Adrenal gland (tissue), 12 donors: Measurements from ENCODE around the gene IKZF4. TPM values are rescaled to one million over a fixed set of nuclear protein-coding genes. Genes with fewer than 3 reads are reported as not detected.
"Not testable (repeated sequence)": the region's sequence is repeated elsewhere in the genome, so short reads cannot be mapped to it uniquely, and the experiment has no call there.

Source experiments
- DNase-seq, 7 donors: peaks; one replicate each; pipeline ENCODE4 v3.0.0-alpha.2; 2019 to 2020
- H3K27ac ChIP-seq, 5 donors: fragments of 200-600 bp; sonication (generic) in 4 of 5; 1 replicate in 3 of 5; 2 replicates in 2 of 5; pipeline versions ENCODE4 v1.5.1 to v1.8.0; 2016 to 2020; ENCODE audit warnings: mild to moderate bottlenecking in 1 of 5
- H3K27me3 ChIP-seq: fragments of 200-600 bp; 2 replicates; pipeline ENCODE4 v1.8.0; 2021
- H3K36me3 ChIP-seq, 2 donors: fragments of 200-600 bp; replicated peaks in 1 of 2; 1 replicate in 1 of 2; 2 replicates in 1 of 2; pipeline versions ENCODE4 v1.5.1 to v1.8.0; 2018 to 2022
- H3K4me1 ChIP-seq, 2 donors: fragments of 200-600 bp; replicated peaks in 1 of 2; 1 replicate in 1 of 2; 2 replicates in 1 of 2; pipeline versions ENCODE4 v1.5.1 to v1.8.0; 2018 to 2021
- H3K4me3 ChIP-seq, 4 donors: fragments of 200-600 bp; sonication (generic) in 3 of 4; one replicate each; pipeline ENCODE4 v1.5.1; 2016 to 2018
- H3K9me3 ChIP-seq, 3 donors: fragments of 200-600 bp; sonication (generic) in 1 of 3; replicated peaks in 1 of 3; 1 replicate in 2 of 3; 2 replicates in 1 of 3; pipeline versions ENCODE4 v1.5.1 to v1.8.0; 2016 to 2021
- CTCF ChIP-seq, 6 experiments: fragments of 450-650 bp in 4 of 6; fragments of 200-600 bp in 2 of 6; sonication (generic) in 1 of 6; IDR thresholded peaks; 1 replicate in 5 of 6; 2 replicates in 1 of 6; pipeline versions ENCODE4 v1.5.1 to v1.8.0; 2016 to 2021; ENCODE audit warnings: antibody characterized with exemption in 6 of 6, mild to moderate bottlenecking in 2 of 6, moderate library complexity in 1 of 6
- POLR2A ChIP-seq, 2 donors: fragments of 450-650 bp; IDR thresholded peaks; one replicate each; pipeline ENCODE4 v1.6.1; 2017; ENCODE audit warnings: antibody characterized with exemption in 2 of 2, mild to moderate bottlenecking in 2 of 2, moderate library complexity in 1 of 2
- WGBS, 4 donors: extraction: QIAGEN DNeasy Blood & Tissue Kit in 2 of 4; methylation state at CpG; one replicate each; pipeline versions ENCODE4 v1.1.5 to v1.1.7; 2013 to 2017; 5-methylcytosine and 5-hydroxymethylcytosine counted together
- intact Hi-C, 2 donors: fragments of 100-400 bp; cut with DNase I; formaldehyde crosslinking; loops; one replicate each; pipeline versions ENCODE4 v1.14.1 to v1.15.0; 2022 to 2023
- polyA plus RNA-seq, 3 donors: library from polyadenylated mRNA; stranded (reverse); fragments of 200-250 nt in 2 of 3; fragments of 350-450 nt in 1 of 3; fragmentation: Illumina TruSeq in 1 of 3; extraction: RNeasy Lipid Tissue Mini Kit (QIAGEN cat#74804) in 1 of 3; gene quantifications; one replicate each; pipeline ENCODE4 v1.2.3, GENCODE V29; 2013 to 2014
- total RNA-seq, 9 donors: library from RNA; depleted of rRNA in 4 of 9; stranded (reverse); fragments of >200 nt in 4 of 9; fragments of 120-200 nt in 1 of 9; fragmentation: NEBNext Ultra II Directional in 1 of 9; extraction: Animal tissue kit (Norgen Biotek cat#: 25700) in 1 of 9; gene quantifications; one replicate each; pipeline versions ENCODE4 v1.1.0 to v1.2.4, GENCODE V29; 2013 to 2023
- donor health status: healthy with polysubstance abuse.
- donor health status: Bipolar disorder and iron deficiency.
- donor health status: DM: yes; HTN: yes; CAD: no.
- donor health status: DM: no; HTN: no; CAD: no.
- donor health status: DM: no; HTN: no; CAD: no.
- donor health status: DM: yes; HTN: yes; CAD: no.

IKZF4 gene
- total and polyA plus RNA-seq, 12 donors, result 5.7 to 34.0 (median 11.0) TPM

- DNase-seq, result no peak
- H3K4me3 ChIP-seq, result no peak overlapping the region
- H3K36me3 ChIP-seq, result peaks cover 0 to 42% of the 10 kb centered on the region in 2 donors
- no peak overlapping the region for H3K27ac ChIP-seq
- H3K4me1 ChIP-seq, result peaks cover 12 to 20% of the 10 kb centered on the region in 2 donors
- H3K9me3 ChIP-seq, result no peaks in the 10 kb centered on the region
- TF ChIP-seq POLR2A (IDR thresholded peaks at IDR 0.05), result no peak
- no peak for TF ChIP-seq CTCF (IDR thresholded peaks at IDR 0.05)
- intact Hi-C loops, result no loop called here
- 88 to 100% (median 93%) methylated on average over 1 of the region's 1 CpG for WGBS, 4 donors
- no peaks in the 10 kb centered on the region for H3K27me3 ChIP-seq
Measured at GRCh38 chr12:56040151-56040550, 19.3 kb downstream of the IKZF4 start.

- no peak for DNase-seq
- peaks cover 0 to 39% of the 10 kb centered on the region in 2 donors for H3K36me3 ChIP-seq
- TF ChIP-seq POLR2A (IDR thresholded peaks at IDR 0.05) (no peak), CTCF (IDR thresholded peaks at IDR 0.05) (peak in 1 of 6 experiments; percentile 34)
- intact Hi-C loops, result no loop called here
- peak overlapping the region in 1 of 4 donors; percentile 97 for H3K4me3 ChIP-seq
- no peaks in the 10 kb centered on the region for H3K27me3 ChIP-seq
- WGBS, 4 donors, result 59 to 68% (median 65%) methylated on average over 14 of the region's 14 CpGs
- no peaks in the 10 kb centered on the region for H3K9me3 ChIP-seq
- H3K27ac ChIP-seq, result peak overlapping the region in 4 of 5 donors; percentile 89 to 99 (median 94)
- H3K4me1 ChIP-seq, result peaks cover 12 to 20% of the 10 kb centered on the region in 2 donors
Measured at GRCh38 chr12:56040963-56041551, 20.2 kb downstream of the IKZF4 start.

GRCh38 chr12:56041552-56042429 lies 20.9 kb downstream of the IKZF4 start, which contains the start of gene RPS26:
Gene RPS26 (plus strand): TSS chr12:56041918. CDS start chr12:56042167, 249 bp downstream.
- Histone ChIP-seq H3K27ac (peak within 1 kb of the TSS; percentile 47 to 99 (median 94)), H3K27me3 (no peaks in the 10 kb centered on the region), H3K4me3 (peak within 1 kb of the TSS; percentile 25 to 97 (median 50)), H3K36me3 (peaks cover 0 to 32% of the 10 kb centered on the region in 2 donors), H3K4me1 (peaks cover 12 to 20% of the 10 kb centered on the region in 2 donors), H3K9me3 (no peaks in the 10 kb centered on the region)
- 0 to 1% (median 0%) methylated on average over 21 to 50 of the region's 50 CpGs for WGBS, 4 donors
- TF ChIP-seq CTCF (IDR thresholded peaks at IDR 0.05) (peak; percentile 15 to 54 (median 31)), POLR2A (IDR thresholded peaks at IDR 0.05) (peak; percentile 95 to 97)
- DNase-seq, result peak; percentile 93 to 99 (median 98)
- intact Hi-C loops, result no loop called here

GRCh38 chr12:56042430-56042813 lies 21.6 kb downstream of the IKZF4 start:
- peak overlapping the region; percentile 25 to 97 (median 50) for H3K4me3 ChIP-seq
- 0 to 1% (median 1%) methylated on average over 13 to 19 of the region's 20 CpGs for WGBS, 4 donors
- DNase-seq, result peak in 5 of 7 donors; percentile 46 to 68 (median 59)
- peaks cover 0 to 32% of the 10 kb centered on the region in 2 donors for H3K36me3 ChIP-seq
- H3K27me3 ChIP-seq, intact Hi-C loops, H3K9me3 ChIP-seq: not testable (repeated sequence)
- H3K27ac ChIP-seq, result peak overlapping the region; percentile 47 to 99 (median 94)
- H3K4me1 ChIP-seq, result peaks cover 12 to 20% of the 10 kb centered on the region in 2 donors
